A549 treated with AZD2906 at 1 μM for 4 hours (cell line): ENCODE data around the gene GLP1R. TPM values are rescaled to one million over a fixed set of nuclear protein-coding genes. Genes with fewer than 3 reads are reported as not detected.

Source experiments
- total RNA-seq: library from RNA; stranded (reverse); fragments of 200-300 nt; extraction: Qiagen RNA extraction; gene quantifications from 5 replicates; pipeline ENCODE4 v1.2.3, GENCODE V29; 2022

Gene GLP1R
- not detected in 5 replicates for total RNA-seq

GRCh38 chr6:39048481-39049399, at the start of gene GLP1R:
Gene GLP1R, plus strand, starts transcription at chr6:39048781. Its CDS starts 60 bp downstream, at chr6:39048841.

GRCh38 chr6:39114704-39115599, 66.4 kb downstream of the GLP1R start, which contains the start of gene SAYSD1:
Gene SAYSD1, minus strand, starts transcription at chr6:39115186. Its CDS starts 97 bp downstream, at chr6:39115089.

Other genes with a start within 250 kb of the GLP1R start
- 5.5 to 6.1 TPM (median 5.9 TPM) in 5 replicates for gene SAYSD1, start 66.4 kb downstream of the GLP1R start, total RNA-seq
- gene KCNK5, start 180.7 kb downstream of the GLP1R start, total RNA-seq: 1.2 to 1.4 TPM (median 1.3 TPM) in 5 replicates